NCI-H1417 (cell line): Measurements from ENCODE around the gene ANKRD42.
"Not testable (repeated sequence)": the region's sequence is repeated elsewhere in the genome, so short reads cannot be mapped to it uniquely, and the experiment has no call there.

Experiments
- DNase-seq, 3 experiments: peaks; one replicate each; lab custom pipeline; 2025; lab: John Stamatoyannopoulos, UW

ANKRD42 gene

DNA sequence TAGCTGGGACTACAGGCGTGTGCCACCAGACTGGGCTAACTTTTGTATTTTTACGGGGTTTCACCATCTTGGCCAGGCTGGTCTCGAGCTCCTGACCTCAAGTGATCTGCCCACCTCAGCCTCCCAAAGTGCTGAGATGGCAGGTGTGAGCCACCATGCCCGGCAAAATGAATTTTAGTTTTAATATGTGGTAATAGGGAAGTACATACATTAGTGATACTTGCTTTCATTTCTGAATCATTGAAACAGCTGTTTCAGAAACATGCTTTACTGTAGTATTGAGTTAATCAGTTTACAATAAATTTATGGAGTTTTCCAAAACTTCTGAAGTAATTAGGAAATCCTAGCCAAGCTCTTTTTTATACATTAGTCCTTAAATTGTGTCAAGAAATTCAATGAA is 21.0 kb upstream of the ANKRD42 start:
- DNase-seq, result no peak

DNA sequence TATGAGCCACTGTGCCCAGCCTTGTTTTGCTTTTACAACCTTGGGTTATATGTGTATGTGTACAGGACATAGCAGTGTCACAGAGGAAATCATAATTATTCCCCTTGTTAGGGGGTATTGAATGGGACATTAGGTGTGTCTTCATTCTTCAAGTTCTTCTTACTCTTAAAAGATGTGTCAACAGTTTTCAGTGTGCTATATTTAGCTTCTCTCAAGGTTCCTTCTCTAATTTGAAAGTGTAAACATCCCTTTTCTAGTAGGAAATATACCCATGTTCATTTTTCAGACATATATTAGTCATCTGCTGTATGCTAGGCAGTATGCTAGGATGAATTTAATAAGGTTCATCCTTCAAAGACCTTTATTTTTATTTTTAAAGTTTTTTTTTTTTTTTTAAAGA is 19.5 kb upstream of the ANKRD42 start:
- no peak for DNase-seq

DNA sequence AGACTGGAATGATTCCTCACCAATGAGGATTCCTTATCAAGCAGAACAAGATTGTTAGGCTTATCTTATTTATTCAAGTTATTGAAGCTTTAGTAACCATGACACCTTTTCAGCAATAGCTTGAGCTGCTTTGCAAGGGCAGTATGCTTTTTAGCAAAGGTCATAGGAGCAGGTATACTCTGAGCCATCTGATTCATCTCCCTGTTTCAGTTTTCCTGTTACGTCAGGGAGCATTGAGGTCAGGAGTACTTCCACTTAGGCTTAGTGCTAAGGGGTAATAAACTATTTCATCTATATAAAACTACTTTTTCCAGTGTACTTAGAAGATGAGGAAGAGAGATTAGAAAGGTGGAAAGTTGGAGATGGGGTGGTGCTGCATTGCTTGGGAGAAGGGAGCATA is 17.7 kb upstream of the ANKRD42 start:
- no peak for DNase-seq

DNA sequence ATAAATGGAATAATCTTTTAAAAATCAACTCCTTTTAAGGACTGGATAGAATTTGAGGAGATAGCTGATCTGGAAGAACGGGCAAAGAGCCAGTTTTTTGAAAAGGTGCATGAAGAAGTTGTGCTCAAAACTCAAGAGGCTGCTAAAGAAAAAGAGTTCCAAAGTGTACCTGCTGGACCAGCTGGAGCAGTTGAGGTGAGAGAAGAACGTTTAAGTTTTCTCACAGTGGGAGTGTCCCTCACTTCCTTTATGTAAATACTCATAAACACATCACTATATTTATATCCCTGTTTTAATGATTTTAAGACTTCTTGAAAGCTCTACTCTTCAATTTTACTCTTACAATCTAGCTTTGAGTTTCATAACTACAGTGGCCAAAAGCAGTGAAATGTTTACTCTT is 11.7 kb upstream of the ANKRD42 start:
- no peak for DNase-seq

DNA sequence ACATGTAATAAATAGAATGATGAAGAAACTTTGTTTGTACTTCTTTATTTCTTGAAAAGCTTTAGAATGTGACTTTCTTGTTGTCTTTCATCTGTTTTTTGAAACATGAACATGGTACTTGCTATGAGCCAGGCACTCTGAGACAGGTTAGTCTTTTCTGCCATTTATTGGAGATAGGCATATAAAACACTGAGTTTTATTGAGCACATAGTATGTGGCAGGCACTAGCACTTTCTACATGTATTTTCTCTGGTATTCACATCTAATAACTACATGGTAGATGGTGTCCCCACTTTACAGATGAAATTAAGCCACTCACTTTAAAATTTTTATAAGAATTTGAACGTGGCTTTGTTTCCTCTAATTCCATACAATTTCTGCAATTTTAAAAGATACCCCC is 7.7 kb upstream of the ANKRD42 start:
- DNase-seq, result no peak

DNA sequence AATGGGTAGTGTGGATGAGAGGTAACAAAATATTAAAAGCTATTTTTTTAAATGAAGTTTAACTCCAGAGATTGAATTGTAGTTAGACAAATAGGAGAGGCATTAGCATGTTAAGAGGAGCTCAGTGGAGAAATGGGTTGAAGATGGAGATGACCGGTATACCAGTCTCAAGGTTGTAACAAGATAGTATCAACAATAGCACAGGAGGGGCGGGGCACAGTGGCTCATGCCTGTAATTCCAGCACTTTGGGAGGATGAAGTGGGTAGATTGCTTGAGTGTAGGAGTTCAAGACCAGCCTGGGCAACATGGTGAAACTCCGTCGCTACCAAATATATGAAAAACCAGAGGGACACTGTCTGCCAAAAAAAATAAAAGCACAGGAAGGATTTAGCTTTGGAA is 6.0 kb upstream of the ANKRD42 start:
- DNase-seq, result no peak

DNA sequence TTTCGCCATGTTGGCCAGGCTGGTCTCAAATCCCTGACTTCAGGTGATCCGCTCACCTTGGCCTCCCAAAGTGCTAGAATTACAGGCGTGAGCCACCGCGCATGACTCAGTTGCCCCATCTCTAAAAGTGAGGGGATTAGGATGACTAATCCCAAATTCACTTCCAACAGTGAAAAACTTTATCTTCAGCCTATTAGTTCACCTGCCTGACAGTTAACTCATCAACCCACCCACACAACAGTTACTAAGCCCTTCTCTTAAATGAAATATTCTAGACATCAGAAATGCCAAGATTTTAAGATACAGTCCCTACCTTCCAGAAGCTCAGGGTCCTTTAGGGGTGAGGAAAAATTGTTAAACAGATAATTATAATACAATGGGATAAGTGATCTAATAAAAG is 2.0 kb upstream of the ANKRD42 start:
- DNase-seq, result no peak

DNA sequence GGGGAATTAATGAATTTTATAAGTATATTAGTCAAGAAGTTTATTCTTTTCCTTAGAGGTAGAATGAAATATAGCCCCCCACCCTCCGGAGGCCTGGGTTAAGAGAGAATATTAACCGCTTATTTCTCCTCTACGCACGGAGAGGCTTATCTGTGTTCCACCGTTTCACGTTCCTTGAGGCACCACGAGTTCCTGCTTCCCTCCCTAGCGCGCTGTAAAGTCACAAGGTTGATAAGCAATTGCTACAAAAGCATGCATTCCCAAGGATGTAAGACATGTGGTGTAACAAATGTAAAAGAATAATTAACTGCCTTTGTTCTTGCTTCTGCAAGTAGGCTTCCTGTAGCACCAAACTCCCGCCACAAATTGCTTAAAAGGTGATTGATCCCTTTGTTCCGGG is 1.5 kb upstream of the ANKRD42 start:
- DNase-seq, result no peak

DNA sequence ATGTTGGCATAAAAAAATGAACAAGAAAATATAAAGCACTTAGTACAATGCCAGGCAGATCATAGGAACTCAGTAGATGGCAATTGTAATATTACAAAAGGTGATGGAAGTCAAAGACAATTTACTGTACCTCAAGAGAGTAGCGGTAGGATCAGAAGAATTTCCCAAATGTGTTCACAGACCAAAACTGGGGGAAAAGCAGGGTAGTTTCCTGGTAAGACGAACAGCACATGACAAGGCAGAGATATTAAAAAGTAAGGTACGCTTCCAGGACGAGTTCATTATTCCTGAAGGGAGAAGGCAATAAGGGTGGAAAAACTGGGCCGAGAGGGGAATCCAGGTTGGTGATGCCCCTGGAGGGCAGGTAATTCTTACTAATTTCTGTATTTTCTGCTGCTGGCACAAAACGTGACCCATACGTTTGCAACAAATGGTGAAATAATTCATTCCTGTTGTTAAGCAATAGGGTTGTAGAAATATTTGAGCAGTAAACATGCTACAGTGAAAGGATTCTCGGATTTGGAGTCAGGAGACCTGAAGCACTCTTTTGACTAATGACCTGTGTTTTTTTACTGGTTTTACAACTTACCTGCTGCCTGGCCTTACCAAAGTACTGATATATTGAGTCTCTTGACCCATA is 786 bp upstream of the ANKRD42 start:
- DNase-seq, result no peak

DNA sequence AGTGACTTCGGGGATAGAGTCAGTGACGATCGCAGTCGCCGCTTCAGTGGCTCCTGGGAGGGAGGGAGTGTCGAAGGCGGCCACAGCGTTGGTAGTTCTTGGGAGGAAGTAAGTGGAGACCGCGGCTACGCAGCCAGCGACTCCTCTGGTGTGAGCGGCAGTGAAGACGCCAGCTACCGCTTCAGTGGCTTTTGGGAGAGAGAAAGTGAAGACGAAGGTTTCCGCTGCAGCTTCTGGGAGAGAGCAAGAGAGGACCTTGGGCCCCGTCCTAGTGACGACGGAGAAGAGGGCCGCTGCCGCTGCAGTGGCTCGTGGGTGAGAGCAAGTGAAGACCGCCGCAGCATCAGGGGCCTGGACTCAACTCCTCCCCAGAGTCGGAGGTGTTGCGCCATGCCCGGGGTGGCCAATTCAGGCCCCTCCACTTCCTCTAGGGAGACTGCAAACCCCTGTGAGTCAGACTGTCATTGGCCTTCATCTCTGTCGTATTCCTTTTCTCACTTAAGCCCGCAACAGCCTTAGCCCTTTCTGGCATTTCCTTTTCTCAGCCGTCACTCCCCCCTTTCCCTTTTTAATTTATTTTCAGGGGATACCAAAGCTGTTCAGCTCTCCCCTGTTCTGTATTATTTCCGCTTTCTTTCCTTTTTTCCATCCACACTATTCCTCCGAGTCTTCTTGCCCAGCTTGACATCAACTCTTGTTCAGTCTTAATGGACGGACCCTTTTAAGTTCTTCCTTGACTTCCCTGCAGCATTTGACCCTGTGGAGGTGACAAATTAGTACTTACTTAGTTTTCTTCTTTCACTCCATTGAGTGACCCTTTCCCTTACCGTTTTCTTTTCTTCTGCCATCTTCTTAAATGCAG is 1.0 kb downstream of the ANKRD42 start:
- peak; percentile 5 to 78 (median 76) for DNase-seq

DNA sequence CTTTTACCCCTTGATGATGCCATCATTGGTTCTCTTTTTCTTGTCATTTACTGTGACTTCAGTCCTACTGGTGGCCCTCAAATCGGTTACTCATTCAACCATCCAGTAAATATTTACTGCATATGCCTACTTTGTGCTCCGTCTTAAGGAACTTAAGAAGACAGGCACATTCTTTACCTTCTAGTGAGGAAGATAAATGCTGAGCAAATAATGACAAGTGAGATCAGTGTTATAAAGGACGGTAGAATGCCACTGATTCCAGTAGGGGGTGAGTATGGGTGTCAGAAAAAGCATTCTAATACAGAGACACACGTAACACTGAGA is 1.6 kb downstream of the ANKRD42 start:
- DNase-seq, result peak in 1 of 3 experiments; percentile 34

DNA sequence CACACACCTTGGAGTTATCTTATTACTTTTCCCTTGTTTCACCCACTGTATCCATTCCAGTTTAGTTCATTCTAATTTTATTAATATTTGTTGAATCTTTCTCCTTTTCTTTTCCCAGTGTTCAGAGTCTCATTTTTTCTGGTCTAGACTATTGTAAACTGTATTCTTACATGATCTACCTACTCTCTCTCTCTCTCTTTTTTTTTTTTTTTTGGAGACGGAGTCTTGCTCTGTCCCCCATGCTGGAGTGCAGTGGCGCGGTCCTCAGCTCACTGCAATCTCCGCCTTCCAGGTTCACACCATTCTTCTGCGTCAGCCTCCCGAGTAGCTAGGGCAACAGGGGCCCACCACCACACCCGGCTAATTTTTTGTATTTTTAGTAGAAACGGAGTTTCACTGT is 2.1 kb downstream of the ANKRD42 start:
- DNase-seq, result no peak

DNA sequence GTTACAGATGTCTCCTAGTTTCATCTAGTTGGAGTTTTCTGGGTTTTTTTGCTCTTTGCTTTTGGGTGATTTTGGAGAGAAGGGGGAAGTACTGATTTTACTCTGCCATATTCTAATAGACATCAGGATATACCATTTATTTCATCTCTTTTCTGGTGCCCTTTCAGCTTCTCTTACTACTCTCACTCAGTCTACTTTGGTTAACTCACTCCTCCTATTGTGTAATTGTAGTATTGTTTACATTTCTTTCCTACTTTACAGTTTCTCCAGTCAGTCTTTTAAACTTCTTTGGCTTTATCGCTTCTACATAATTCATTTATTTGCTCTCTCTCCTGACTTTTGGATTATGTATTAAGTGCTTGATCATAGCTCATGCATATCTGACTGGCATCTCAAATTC is 6.5 kb downstream of the ANKRD42 start:
- no peak for DNase-seq

DNA sequence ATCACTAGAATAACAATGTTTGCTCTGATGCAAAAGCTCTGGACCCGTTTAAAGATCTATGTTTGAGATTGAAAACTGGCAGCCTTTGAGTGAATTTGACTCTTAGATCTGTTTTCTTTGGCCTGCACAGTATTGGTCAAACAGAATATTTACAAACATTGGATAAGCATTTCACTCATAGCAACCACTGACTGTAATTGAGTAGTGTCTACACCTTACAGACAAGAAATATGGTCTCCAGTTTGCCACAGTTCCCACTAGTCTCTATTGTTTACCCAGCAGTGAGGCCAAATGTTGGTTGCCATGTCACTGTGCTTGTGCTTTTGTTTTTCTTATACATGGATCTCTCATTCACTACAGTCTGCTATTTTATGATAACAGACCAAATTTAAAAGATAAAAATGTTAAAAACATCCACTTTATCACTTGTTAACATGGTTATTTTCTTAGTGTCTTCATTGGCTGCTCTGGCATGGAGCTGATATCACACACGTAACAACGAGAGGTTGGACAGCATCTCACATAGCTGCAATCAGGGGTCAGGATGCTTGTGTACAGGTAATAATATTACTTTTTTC is 12.2 kb downstream of the ANKRD42 start:
- DNase-seq, result no peak

DNA sequence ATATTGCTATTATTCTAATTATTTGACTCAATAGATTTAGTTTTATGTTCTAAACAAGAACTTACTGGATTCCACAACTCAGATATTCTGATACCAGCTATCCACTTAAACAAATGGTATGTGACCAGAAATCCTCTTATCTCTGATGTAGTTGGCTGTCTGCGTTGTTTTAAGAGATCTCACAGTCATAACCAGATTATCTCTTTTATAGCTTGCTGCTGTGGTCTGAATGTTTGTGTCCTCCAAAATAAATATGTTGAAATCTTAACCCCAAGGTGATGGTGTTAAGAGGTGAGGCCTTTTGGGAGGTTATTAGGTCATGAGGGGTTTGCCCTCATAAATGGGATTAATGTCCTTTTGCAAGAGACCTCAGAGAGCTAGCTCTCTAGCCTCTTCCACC is 12.7 kb downstream of the ANKRD42 start:
- no peak for DNase-seq

DNA sequence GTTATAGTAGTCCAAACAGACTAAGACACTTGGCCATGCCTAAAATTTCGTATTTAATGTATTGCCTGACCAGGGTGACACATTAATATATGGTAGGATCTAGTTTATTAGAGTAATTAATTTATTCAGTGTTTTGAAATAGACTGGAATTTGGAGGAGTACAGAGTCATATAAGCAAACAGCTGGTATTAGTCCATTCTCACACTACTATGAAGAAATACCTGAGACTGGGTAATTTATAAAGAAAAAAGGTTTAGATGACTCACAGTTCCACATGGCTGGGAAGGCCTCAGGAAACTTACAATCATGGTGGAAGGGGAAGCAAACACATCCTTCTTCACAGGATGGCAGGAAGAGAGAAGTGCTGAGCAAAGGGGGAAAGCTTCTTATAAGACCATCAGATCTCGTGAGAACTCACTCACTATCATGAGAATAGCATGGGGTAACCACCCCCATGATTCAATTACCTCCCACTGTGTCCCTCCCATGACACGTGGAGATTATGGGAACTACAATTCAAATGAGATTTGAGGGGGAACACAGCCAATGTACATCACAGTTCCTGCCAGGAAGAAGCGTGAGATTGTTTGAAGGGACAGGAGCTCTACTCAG is 13.4 kb downstream of the ANKRD42 start:
- DNase-seq, result not testable (repeated sequence)

DNA sequence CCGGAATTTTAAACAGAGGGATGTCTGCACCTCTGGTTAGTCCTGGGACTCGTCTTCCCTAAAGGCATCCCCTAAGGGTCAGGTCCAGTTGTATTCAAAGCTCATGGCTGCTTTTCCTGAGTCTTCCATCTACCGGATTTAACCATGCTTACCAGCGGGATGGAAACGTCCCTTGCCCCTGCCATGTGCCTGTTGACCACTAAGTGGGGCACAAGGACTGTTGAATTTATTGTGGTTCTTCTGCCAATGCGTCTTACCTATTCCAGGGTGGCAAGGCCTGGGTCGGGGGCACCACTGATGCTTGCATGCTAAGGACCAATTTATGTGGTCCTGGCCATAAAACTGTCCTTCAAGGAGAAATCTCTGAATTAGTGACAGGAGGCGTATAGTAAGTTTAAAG is 25.6 kb downstream of the ANKRD42 start:
- DNase-seq, result peak in 2 of 3 experiments; percentile 36 to 61

DNA sequence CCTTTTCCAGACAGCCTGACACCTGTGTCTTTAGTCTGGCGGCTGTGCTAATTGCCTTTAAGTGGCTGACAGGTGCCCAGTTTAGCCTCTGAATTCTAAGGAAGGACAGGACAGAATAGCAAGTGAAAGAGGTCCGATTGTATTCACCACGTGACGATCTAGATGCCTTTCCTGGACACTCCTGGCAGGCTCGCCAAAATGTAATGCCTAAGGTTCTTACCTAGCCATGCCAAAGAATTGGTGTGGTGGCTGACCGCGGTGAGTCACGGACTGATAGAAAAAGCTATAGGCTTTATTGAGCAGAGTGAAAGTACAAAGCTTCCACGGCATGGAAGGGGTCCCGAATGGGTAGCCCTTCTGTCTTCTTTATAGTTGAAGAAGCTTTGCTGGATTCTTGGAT is 26.7 kb downstream of the ANKRD42 start:
- peak in 2 of 3 experiments; percentile 61 to 83 for DNase-seq

DNA sequence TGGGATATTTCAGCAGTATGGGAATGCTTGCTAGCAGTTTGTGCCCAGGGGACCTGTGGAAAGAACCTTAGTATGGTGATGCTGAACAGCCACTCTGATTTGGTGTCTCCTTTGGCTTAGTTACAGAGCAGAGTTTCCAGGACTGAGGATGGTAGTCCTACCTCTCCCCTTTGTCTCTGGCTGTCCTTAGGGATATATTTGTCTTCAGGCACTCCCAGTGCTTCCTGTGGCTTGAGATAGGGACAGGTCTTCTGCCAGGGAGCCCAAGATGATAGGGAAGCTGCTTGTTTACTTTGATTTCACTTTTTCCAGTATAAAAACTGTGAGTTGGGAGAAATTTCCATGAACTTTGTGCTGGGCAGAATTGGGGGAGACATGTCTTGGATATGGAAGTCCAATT is 28.2 kb downstream of the ANKRD42 start:
- DNase-seq, result no peak

DNA sequence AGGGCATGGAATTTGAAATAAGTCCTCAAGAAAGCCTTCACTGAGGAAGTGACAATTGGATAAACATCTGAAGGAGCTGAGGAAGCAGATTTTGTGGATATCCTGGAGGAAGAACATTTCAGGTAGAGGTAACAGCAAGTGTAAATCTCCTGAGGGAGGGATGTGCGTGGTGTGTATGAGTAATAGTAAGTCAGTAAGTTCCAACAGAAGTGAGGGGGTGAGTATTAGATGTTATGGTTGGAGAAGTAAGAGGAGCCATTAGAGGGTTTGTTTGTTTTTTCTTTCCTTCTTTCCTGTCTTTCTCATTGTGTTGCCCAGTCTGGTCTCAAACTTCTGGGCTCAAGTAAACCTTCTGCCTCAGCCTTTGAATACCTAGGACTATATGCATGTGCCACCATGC is 29.0 kb downstream of the ANKRD42 start:
- DNase-seq, result no peak

DNA sequence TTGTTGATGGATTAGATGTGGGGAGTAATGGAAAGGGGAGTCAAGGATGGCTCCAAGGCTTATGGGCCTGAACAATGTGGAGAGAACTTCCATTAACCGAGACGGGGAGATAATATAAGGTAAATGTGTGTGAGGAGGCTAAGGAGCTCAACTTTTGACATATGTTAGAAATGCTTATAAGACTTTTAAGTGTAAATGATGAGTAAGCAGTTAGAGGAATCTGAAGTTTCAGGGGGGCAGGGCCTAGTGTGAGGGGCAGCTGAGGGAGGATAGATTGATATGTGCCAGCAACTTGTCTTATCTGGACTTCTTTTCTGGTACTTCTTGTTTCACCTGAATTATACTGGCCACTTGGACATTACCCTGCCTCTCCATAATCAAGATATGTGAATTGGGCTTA is 29.9 kb downstream of the ANKRD42 start:
- no peak for DNase-seq

DNA sequence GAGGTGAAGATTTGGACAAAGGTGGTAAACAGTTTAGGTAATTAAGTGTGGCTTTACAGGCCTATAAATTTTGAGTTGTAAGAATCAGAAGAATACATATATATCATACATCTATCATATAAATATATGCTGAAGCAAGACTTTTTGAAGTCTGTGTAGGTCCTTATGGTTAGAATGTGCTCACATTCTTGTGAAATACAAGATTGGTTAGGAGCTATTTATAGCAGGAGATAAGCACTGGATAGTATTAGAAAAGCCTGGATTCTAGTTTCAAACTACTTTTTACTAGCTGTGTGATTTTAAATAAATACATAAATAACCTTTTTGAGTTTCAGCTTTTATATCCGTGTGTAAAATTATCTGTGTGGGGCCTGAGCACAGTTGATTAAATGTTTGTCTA is 42.3 kb downstream of the ANKRD42 start:
- no peak for DNase-seq

DNA sequence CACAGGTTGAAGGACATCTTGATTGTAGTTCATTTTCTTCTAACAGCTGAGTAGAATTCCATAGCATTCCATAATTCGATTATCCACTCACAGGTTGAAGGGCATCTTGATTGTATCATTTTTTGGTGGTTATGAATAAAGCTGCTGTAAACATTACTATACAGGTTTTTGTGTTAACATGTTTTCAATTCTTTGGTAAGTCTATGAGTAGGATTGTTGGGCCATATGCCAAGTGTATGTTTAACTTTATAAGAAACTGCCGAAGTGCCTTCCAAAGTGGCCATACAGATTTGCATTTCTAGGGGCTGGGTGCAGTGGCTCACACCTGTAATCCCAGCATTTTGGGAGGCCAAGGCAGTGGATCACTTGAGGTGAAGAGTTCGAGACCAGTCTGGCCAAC is 44.6 kb downstream of the ANKRD42 start:
- DNase-seq, result no peak
